H9 (cell line): ENCODE data around the gene PSAPL1. TPM values are rescaled to one million over a fixed set of nuclear protein-coding genes. Genes with fewer than 3 reads are reported as not detected.

Source experiments
- DNase-seq: peaks from one replicate; pipeline ENCODE4 v3.0.0-alpha.2; 2017
- H2AFZ ChIP-seq: one replicate; pipeline ENCODE4 v1.6.1; 2013; ENCODE audit warnings: mild to moderate bottlenecking, low read length, control low read depth, moderate library complexity
- H2AK5ac ChIP-seq: 2 replicates; pipeline ENCODE4 v1.6.1; 2013; ENCODE audit warnings: low read length, control low read depth, mixed read lengths; ENCODE audit not compliant: insufficient read length
- H2BK120ac ChIP-seq: one replicate; pipeline ENCODE4 v1.6.1; 2013; ENCODE audit warnings: low read depth, mild to moderate bottlenecking, low read length, control low read depth, inconsistent platforms; ENCODE audit not compliant: poor library complexity, severe bottlenecking
- H2BK12ac ChIP-seq: 2 replicates; pipeline ENCODE4 v1.6.1; 2013; ENCODE audit warnings: low read length, control low read depth, mixed read lengths, low read depth; ENCODE audit not compliant: insufficient read length
- H2BK15ac ChIP-seq: 2 replicates; pipeline ENCODE4 v1.6.1; 2013; ENCODE audit warnings: low read depth, low read length, control low read depth
- H2BK20ac ChIP-seq: one replicate; pipeline ENCODE4 v1.6.1; 2013; ENCODE audit warnings: low read depth, mild to moderate bottlenecking, low read length, control low read depth, inconsistent platforms; ENCODE audit not compliant: poor library complexity, severe bottlenecking
- H2BK5ac ChIP-seq: 2 replicates; pipeline ENCODE4 v1.6.1; 2013; ENCODE audit warnings: low read length, control low read depth, mixed read lengths; ENCODE audit not compliant: insufficient read length
- H3K14ac ChIP-seq: 2 replicates; pipeline ENCODE4 v1.6.1; 2013; ENCODE audit warnings: low read length, control low read depth; ENCODE audit not compliant: insufficient read depth
- H3K18ac ChIP-seq: 2 replicates; pipeline ENCODE4 v1.6.1; 2013; ENCODE audit warnings: low read depth, mild to moderate bottlenecking, mixed read lengths, low read length, control low read depth; ENCODE audit not compliant: insufficient read length
- H3K23ac ChIP-seq: 2 replicates; pipeline ENCODE4 v1.6.1; 2013; ENCODE audit warnings: low read length, control low read depth, mixed read lengths, low read depth; ENCODE audit not compliant: insufficient read length
- H3K23me2 ChIP-seq: 2 replicates; pipeline ENCODE4 v1.6.1; 2013; ENCODE audit warnings: low read depth, mild to moderate bottlenecking, mixed read lengths, low read length, control low read depth; ENCODE audit not compliant: insufficient read length, poor library complexity, severe bottlenecking
- H3K27ac ChIP-seq: 2 replicates; pipeline ENCODE4 v1.5.1; 2013; ENCODE audit warnings: low read length, control low read depth, mixed read lengths, low read depth; ENCODE audit not compliant: insufficient read length
- H3K27me3 ChIP-seq: 2 replicates; pipeline ENCODE4 v1.6.1; 2013; ENCODE audit warnings: low read length, control low read depth, inconsistent platforms; ENCODE audit not compliant: insufficient read depth
- H3K4ac ChIP-seq: 2 replicates; pipeline ENCODE4 v1.6.1; 2013; ENCODE audit warnings: low read depth, mild to moderate bottlenecking, control low read depth, inconsistent platforms, low read length, moderate library complexity
- H3K4me1 ChIP-seq: 2 replicates; pipeline ENCODE4 v1.6.1; 2013; ENCODE audit warnings: low read length, control low read depth, inconsistent platforms; ENCODE audit not compliant: insufficient read depth
- H3K4me2 ChIP-seq: 2 replicates; pipeline ENCODE4 v1.6.1; 2013; ENCODE audit warnings: low read length, control low read depth, mixed read lengths; ENCODE audit not compliant: insufficient read length, insufficient read depth
- H3K56ac ChIP-seq: 2 replicates; pipeline ENCODE4 v1.6.1; 2013; ENCODE audit warnings: low read depth, mild to moderate bottlenecking, mixed read lengths, low read length, control low read depth; ENCODE audit not compliant: insufficient read length
- H3K79me1 ChIP-seq: 2 replicates; pipeline ENCODE4 v1.6.1; 2013; ENCODE audit warnings: low read depth, mild to moderate bottlenecking, moderate library complexity, low read length, control low read depth, inconsistent platforms; ENCODE audit not compliant: insufficient read depth, poor library complexity, severe bottlenecking
- H3K79me2 ChIP-seq: 2 replicates; pipeline ENCODE4 v1.6.1; 2013; ENCODE audit warnings: low read length, control low read depth, inconsistent platforms; ENCODE audit not compliant: insufficient read depth
- H3K9ac ChIP-seq: 2 replicates; pipeline ENCODE4 v1.6.1; 2013; ENCODE audit warnings: low read length, control low read depth, mixed read lengths; ENCODE audit not compliant: insufficient read length; ENCODE audit errors: extremely low read depth
- H3K9me3 ChIP-seq: one replicate; pipeline ENCODE4 v1.6.1; 2013; ENCODE audit warnings: low read depth, low read length, inconsistent platforms; ENCODE audit not compliant: control insufficient read depth
- H3T11ph ChIP-seq: one replicate; pipeline ENCODE4 v1.6.1; 2013; ENCODE audit warnings: mild to moderate bottlenecking, low read length, control low read depth, inconsistent platforms
- H4K20me1 ChIP-seq: one replicate; pipeline ENCODE4 v1.6.1; 2013; ENCODE audit not compliant: control insufficient read depth, insufficient read length, insufficient read depth
- H4K5ac ChIP-seq: 2 replicates; pipeline ENCODE4 v1.6.1; 2013; ENCODE audit warnings: low read depth, mild to moderate bottlenecking, mixed read lengths, low read length, control low read depth; ENCODE audit not compliant: insufficient read length
- H4K8ac ChIP-seq: replicated peaks from 2 replicates; pipeline ENCODE4 v1.6.1; 2013; ENCODE audit warnings: low read length, control low read depth, mixed read lengths, low read depth; ENCODE audit not compliant: insufficient read length
- H4K91ac ChIP-seq: 2 replicates; pipeline ENCODE4 v1.6.1; 2013; ENCODE audit warnings: low read depth, mild to moderate bottlenecking, moderate library complexity, mixed read lengths, low read length, control low read depth; ENCODE audit not compliant: insufficient read length
- H3K27ac Mint-ChIP-seq, 3 experiments: 2 replicates in 2 of 3; 3 replicates in 1 of 3; pipeline ENCODE4 v1.8.0; 2020 to 2021; ENCODE audit warnings: mixed read lengths in 3 of 3, mild to moderate bottlenecking in 1 of 3, moderate library complexity in 1 of 3
- H3K27me3 Mint-ChIP-seq: 2 replicates; pipeline ENCODE4 v1.8.0; 2021; ENCODE audit warnings: low read depth, mild to moderate bottlenecking, moderate library complexity, mixed read lengths
- H3K36me3 Mint-ChIP-seq, 3 experiments: 2 replicates in 2 of 3; 3 replicates in 1 of 3; pipeline ENCODE4 v1.8.0; 2020 to 2021; ENCODE audit warnings: low read depth in 3 of 3, mixed read lengths in 3 of 3; ENCODE audit not compliant: insufficient read depth in 1 of 3
- H3K4me1 Mint-ChIP-seq, 2 experiments: 2 replicates each; pipeline ENCODE4 v1.8.0; 2020; ENCODE audit warnings: mixed read lengths in 2 of 2
- H3K4me3 Mint-ChIP-seq, 2 experiments: 2 replicates in 1 of 2; 3 replicates in 1 of 2; pipeline ENCODE4 v1.8.0; 2020 to 2021; ENCODE audit warnings: mild to moderate bottlenecking in 2 of 2, mixed read lengths in 2 of 2, moderate library complexity in 1 of 2
- H3K9me3 Mint-ChIP-seq, 2 experiments: 2 replicates in 1 of 2; 3 replicates in 1 of 2; pipeline ENCODE4 v1.8.0; 2020; ENCODE audit warnings: mild to moderate bottlenecking in 2 of 2, mixed read lengths in 2 of 2, moderate library complexity in 1 of 2
- CTCF ChIP-seq: fragments of 200-600 bp; sonication (generic); conservative IDR thresholded peaks from 3 replicates; pipeline ENCODE4 v1.8.0; 2021; ENCODE audit warnings: antibody characterized with exemption, mild to moderate bottlenecking
- WGBS: extraction: QIAGEN DNeasy Blood & Tissue Kit; methylation state at CpG from one replicate; pipeline ENCODE4 v1.1.7; 2013; ENCODE audit warnings: missing lambda C conversion rate, low lambda C conversion rate, mixed read lengths; ENCODE audit not compliant: insufficient read length; ENCODE audit errors: extremely low coverage; 5-methylcytosine and 5-hydroxymethylcytosine counted together
- total RNA-seq: library from RNA; stranded (reverse); gene quantifications from 2 replicates; pipeline ENCODE4 v1.2.1, GENCODE V29; 2021

PSAPL1 gene
- total RNA-seq, 1 experiment from 2014 or later: 0.04 TPM

GRCh38 chr4:7417639-7418038 lies 17.1 kb downstream of the PSAPL1 start:
- Histone ChIP-seq H4K8ac (no peak overlapping the region), H3K9ac (no peak overlapping the region), H2BK12ac (no peak overlapping the region), H3K79me2 (no peaks in the 10 kb centered on the region), H2BK120ac (no peak overlapping the region), H3K27me3 (peaks cover 26% of the 10 kb centered on the region), H2BK5ac (no peak overlapping the region), H2AFZ (no peak overlapping the region), H4K5ac (no peak overlapping the region), H3K4me2 (no peak overlapping the region), H3K23ac (no peak overlapping the region), H3K79me1 (no peaks in the 10 kb centered on the region), H2BK15ac (no peak overlapping the region), H2BK20ac (no peak overlapping the region), H4K91ac (no peak overlapping the region), H3K9me3 (no peaks in the 10 kb centered on the region), H3K27ac (no peak overlapping the region), H3K4me1 (no peaks in the 10 kb centered on the region), H3K4ac (no peak overlapping the region), H3K18ac (no peak overlapping the region), H3K14ac (no peak overlapping the region), H3T11ph (no peak overlapping the region), H4K20me1 (no peaks in the 10 kb centered on the region), H3K23me2 (peaks cover 2% of the 10 kb centered on the region), H3K56ac (no peak overlapping the region), H2AK5ac (no peak overlapping the region)
- peak; percentile 15 for DNase-seq
- no peak overlapping the region for H3K27ac Mint-ChIP-seq
- TF ChIP-seq CTCF: no peak
- no peak overlapping the region for H3K4me3 Mint-ChIP-seq
- peaks cover 34 to 40% of the 10 kb centered on the region in 2 experiments for H3K4me1 Mint-ChIP-seq
- no CpG with 5 or more reads among the region's 9 CpGs for WGBS
- peaks cover 0 to 8% (median 0%) of the 10 kb centered on the region in 3 experiments; a peak in 2 of 7 replicates for H3K36me3 Mint-ChIP-seq
- H3K27me3 Mint-ChIP-seq: peaks cover 76% of the 10 kb centered on the region
- H3K9me3 Mint-ChIP-seq: peaks cover 8 to 17% of the 10 kb centered on the region in 2 experiments
